ENCODE measurements around the gene NRP2. TPM values are rescaled to one million over a fixed set of nuclear protein-coding genes. Genes with fewer than 3 reads are reported as not detected.
A peak's percentile ranks its signal among the peaks of the same experiment; 100 is the strongest.

NRP2 gene
- total RNA-seq, 2 donors from 2014 or later: 3.8 to 42.6 TPM

- DNase-seq (no peak), ATAC-seq (no peak)
- intact Hi-C loops (cut with DNase I, micrococcal nuclease): no loop called here
Observed at GRCh38 chr2:205699515-205700289, 17.4 kb downstream of the NRP2 start.

DNA sequence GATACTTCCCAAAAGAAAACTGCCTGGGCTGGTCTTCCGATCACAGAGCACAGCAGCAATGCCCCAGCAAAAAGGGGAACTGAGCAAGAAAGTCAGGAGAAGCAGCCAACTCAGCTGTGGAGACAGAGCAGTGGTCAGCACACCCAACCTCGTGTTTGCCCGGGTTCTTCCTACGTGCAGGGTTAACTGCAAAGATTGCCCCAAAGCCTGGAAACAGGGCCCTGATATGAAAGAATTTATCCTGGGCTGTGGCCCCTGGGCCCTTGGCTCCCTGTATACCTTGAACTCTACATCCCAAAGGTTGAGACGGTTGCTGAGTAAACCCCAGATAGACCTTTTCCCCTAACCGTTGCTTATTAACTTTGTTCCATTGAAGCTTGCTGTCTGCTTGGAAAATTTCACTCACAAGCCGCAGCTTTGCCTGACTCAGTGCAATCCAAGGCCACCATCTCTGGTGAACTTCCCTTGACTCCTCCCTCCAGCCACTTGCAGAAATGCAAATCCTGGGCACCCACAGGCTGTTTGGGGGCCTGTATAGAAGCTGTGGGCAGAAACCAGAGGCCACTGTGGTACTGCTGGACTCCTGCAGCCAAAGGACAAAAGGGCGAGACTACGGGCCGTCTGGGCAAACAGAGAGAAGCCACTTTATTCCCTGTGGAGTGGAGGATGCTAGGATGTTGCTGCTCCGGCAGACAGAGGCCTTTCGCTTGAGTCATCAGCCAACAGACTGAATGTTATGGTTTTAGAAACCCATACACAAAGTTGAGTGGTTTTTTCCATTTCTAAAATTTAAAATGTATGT, 18.2 kb downstream of the NRP2 start:
- intact Hi-C loops (cut with DNase I, micrococcal nuclease): no loop called here
- ATAC-seq: no peak
- DNase-seq: no peak

DNA sequence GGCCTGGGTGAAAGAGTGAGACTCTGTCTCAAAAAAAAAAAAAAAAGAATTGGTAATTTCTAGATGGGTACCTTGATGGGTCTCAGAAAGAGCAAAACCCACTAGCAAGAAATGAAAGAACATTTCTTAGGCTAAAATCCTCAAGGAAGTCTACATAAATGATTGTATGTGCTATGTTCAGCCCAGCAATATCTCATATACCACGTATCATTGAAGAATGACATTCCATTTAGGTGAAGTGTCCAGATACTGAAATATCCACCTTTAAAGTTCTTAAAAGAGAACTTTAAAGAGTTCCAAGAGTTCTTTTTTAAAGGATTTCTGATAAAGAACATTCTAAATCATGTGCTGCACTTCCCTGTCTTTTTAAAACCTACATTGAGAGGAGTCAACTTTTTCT, 19.2 kb downstream of the NRP2 start:
- no peak for DNase-seq
- ATAC-seq: no peak
- intact Hi-C loops (cut with DNase I, micrococcal nuclease): no loop called here

DNA sequence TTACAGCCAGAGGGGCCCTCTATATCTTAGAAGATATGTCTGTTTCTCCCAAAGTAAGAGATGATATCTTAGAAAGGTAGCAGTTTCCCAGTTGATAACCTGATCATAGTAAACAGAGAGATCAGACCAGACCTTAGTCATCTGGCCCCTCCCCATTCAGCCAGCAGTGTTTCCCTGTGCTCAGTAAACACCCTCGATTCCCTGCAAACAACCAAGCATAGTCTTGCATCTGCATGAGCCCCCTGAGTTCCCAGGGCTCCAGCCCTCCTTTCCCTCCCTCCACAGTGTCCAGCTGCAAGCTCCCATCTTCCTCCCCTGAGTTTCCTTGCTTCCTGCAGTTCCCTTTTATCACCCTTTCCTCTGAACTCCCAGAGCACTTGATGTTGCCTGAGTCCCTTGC, 20.3 kb downstream of the NRP2 start:
- DNase-seq (no peak), ATAC-seq (no peak)
- intact Hi-C loops (cut with DNase I, micrococcal nuclease): no loop called here

DNA sequence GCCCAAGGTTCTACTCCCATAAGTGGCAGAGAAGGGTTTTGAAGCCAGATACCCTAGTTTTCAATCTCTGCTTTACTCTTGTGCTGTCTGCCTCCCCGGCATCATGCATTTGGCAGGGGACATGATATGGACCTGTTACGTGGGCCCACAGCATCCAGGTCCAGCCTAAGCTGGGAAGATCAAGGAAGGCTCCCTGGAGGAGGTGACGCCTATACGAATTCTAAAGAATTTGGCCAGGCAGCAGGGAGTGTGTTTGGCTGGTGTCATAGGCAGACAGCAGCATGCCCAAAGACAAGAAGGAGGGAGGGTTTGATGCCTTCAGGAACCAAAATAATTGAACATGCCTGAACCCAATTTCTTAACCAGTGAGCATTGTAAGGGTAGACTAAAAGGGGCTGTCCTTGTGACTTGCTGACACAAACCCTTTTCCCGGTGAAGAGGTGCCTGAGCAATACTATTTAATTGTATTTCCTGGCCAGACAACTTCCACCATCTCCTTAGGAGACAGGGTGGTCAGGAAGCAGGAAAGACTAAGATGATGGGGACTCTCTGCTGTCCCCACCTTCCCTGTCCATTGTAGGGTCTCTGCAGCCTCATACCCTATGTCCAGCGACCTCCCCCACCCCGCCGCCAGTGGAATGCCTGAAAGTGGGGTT, 21.3 kb downstream of the NRP2 start:
- ATAC-seq: no peak

GRCh38 chr2:205704127-205704741, 21.9 kb downstream of the NRP2 start:
- intact Hi-C loops (cut with DNase I, micrococcal nuclease): no loop called here
- ATAC-seq (peak; percentile 58), DNase-seq (no peak)

More for the DNA sequence above, 21.3 kb downstream of the NRP2 start:
- intact Hi-C loops (cut with DNase I, micrococcal nuclease): no loop called here
- DNase-seq: no peak

GRCh38 chr2:205705511-205706349, 23.4 kb downstream of the NRP2 start:
- no peak for DNase-seq
- ATAC-seq: no peak
- intact Hi-C loops (cut with DNase I, micrococcal nuclease): no loop called here

DNA sequence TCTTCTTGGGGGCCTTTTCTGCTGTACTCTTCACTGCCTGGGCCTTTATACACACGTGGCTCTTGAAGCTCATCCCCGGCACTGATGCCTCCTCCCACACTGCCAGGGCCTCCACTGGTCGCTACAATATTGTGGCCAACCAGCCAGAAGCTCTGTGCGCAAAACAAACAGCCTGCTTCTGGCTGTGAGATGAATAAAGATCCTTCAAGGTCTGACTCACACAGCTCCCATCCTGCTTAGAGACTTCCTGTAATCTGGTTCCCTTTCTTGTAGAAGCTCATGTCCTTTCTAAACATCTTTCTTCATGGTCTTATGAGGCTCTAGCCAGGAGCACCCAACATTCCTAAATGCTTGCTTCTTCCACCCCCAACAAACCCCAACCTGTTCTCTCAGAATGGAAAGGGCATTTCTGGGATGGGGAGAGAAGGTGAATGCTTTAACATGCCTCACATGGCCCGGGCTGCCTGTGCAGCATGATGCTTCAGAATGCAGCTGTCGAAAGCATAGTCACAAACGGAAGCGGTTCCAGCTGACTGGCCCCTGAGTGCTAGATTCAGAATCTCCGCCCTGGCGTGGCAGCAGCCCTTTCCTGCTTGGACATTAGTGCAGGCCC, 24.6 kb downstream of the NRP2 start:
- DNase-seq (peak; percentile 57 to 78), ATAC-seq (peak; percentile 49)
- intact Hi-C loops (cut with DNase I, micrococcal nuclease): no loop called here

- no peak for DNase-seq
- intact Hi-C loops (cut with DNase I, micrococcal nuclease): no loop called here
- no peak for ATAC-seq
Observed at GRCh38 chr2:205708231-205708631, 25.9 kb downstream of the NRP2 start.

DNA sequence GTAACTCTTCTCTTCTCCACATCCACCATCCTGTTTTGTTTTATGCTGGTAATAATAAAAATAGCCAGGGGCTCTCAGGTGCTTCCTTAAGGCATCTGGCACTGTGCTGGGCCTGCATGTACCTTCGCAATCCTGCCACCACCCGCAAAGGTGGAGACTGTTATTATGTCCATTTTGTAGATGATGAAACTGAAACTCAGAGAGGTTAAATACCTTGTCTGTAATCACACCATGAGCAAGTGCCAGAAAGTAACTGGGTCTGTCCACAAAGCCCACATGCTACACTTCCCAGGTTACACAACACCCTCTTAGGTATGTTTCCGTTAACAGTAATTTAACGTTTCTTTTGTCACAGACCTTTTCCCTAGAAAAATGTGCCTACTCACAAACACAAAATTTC, 27.0 kb downstream of the NRP2 start:
- intact Hi-C loops (cut with DNase I, micrococcal nuclease): no loop called here
- DNase-seq (no peak), ATAC-seq (no peak)

- ATAC-seq (no peak), DNase-seq (no peak)
- intact Hi-C loops (cut with DNase I, micrococcal nuclease): no loop called here
Observed at GRCh38 chr2:205712508-205712907, 30.2 kb downstream of the NRP2 start.

GRCh38 chr2:205713086-205713485, 30.8 kb downstream of the NRP2 start:
- no peak for ATAC-seq
- intact Hi-C loops (cut with DNase I, micrococcal nuclease): no loop called here
- DNase-seq: no peak

GRCh38 chr2:205714058-205714776, 31.9 kb downstream of the NRP2 start:
- intact Hi-C loops (cut with DNase I, micrococcal nuclease): no loop called here
- DNase-seq: no peak
- ATAC-seq: no peak

DNA sequence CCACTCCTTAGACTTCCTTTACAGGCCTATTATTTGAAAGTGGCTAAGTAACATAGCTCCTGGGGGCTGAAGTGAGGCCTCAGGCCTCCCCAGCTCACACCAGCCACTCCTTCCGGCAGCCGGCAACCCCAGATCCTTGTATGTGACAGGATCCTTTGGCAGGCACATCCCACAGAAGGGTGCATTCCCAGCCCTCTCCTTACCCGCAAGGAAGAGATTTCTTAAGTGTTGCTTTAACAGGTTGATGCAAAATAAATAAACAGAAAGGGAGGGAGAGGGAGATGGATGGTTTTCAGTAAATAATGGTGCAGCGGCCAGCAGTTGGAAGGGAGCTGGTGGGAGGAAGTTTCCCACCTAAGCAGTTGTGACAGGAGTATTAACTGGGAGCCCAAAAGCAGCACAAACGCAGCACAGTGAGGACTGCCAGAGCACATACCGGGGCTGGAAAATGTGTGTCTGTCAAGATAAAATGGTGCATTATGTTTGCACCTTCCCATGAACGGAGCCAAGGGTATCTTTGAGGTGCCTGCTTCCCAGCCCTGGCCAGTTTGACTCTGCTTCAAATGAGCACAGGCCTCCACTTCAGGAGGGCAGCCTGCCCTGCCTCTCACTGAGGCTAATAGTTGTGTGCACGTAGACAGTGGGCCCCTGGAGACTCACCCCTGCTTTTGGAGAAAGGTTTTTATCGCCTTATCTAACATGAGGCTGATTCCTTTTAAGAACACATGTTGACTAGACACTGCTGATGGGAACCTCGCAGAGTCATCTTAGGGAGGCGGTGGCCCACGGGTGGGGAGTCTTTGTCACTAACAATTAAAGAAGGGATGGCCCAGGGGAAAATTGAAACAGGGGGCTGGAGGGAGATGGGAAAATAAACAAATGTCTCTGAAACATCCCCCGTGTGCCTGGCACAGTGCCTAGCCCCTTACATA, 32.8 kb downstream of the NRP2 start:
- DNase-seq (no peak), ATAC-seq (no peak)
- intact Hi-C loops (cut with DNase I, micrococcal nuclease): no loop called here

DNA sequence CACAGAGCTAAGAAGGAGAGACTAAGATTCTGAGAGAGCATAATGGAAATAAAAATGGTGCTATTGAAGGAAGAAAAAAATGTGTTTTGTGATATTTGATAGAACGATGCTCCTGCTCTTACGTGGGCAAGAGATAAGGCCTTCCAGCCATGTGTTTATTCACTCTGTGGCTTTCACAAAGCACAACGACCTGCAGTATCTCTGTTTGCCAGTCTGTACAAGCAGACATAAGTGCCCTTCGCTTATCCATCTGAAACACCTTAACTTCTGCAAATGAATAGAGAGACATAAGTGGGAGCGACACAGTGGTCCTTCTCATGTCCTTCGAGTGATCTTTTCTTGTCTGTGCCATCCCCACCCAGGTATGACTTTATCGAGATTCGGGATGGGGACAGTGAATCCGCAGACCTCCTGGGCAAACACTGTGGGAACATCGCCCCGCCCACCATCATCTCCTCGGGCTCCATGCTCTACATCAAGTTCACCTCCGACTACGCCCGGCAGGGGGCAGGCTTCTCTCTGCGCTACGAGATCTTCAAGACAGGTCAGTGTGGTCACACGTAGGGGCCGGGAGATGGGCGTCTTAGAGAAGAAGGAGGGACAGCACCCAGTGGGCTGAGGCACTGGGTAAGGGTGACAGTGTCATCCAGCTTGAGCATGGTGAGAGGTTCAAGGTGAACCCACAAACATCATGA, 33.7 kb downstream of the NRP2 start:
- intact Hi-C loops (cut with DNase I, micrococcal nuclease): no loop called here
- peak in 1 of 2 donors; percentile 65 for DNase-seq
- peak; percentile 50 for ATAC-seq
